ENCODE measurements around the gene COX6A2.

- TF ChIP-seq CTCF (IDR thresholded peaks at IDR 0.05; ENCODE audit: low read length) (no peak), EZH2phosphoT487 (IDR thresholded peaks at IDR 0.05; ENCODE audit: low read length) (no peak), EZH2 (optimal IDR thresholded peaks at IDR 0.05; ENCODE audit: low read depth, low read length) (no peak)
Observed at GRCh38 chr16:31395647-31396046, 32.5 kb downstream of the COX6A2 start.
